NCI-H2227 (cell line): ENCODE measurements around the gene SCAP.

Experiments used
- DNase-seq: peaks from one replicate; lab custom pipeline; 2025; ENCODE audit not compliant: unreplicated experiment; lab: John Stamatoyannopoulos, UW

SCAP gene

DNA sequence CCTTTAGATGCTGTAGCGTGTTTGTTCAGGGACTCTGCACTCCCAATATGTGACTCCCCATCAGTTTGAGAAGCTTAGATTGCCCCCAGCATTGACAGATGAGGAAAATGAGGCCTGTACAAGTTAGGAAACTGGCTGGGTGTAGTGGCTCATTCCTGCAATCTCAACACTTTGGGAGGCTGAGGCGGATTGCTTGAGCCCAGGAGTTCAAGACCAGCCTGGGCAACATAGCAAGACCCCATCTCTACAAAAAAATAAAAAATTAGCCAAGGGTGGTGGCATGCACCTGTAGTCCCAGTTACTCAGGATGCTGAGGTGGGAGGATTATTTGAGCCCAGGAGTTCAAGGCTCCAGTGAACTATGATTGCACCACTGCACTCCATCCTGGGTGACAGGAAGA is 108.9 kb downstream of the SCAP start:
- no peak for DNase-seq

DNA sequence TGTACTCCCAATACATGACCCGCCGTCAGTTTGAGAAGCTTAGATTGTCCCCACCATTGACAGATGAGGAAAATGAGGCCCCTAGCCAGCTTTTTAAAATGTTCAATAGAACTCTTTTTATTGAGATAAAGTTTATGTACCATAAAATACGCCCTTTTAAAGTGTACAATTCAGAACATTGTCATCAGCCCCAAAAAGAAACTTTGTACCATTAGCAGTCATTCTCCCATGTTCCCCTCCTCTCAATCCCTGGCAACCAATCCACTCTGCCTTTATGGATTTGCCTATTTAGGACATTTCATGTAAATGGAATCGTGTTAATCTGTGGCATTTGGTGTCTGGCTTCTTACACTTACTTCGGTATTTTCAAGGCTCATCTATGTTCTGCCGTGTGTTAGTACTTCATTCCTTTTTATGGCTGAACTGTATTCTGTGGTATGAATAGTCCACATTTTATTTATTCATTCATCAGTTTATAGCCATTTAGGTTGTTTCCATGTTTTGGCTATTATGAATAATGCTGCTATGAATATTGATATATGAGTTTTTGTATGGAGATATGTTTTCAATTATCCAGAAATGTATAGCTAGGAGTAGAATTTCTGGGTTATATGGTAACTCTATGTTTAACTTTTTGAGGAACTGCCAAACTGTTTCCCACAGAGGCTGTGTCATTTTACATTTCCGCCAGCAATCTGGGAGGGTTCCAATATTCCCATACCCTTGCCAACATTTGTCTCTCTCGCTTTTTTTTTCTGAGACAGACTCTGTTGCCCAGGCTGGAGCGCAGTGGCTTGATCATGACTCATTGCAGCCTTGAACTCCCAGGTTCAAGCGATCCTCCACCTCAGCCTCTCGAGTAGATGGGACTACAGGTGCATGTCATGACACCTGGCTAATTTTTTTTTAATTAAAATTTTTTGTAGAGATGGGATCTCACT is 110.3 kb downstream of the SCAP start:
- no peak for DNase-seq
